BJ (cell line): Measurements from ENCODE around the gene TLNRD1. TPM values are rescaled to one million over a fixed set of nuclear protein-coding genes. Genes with fewer than 3 reads are reported as not detected.

Experiments used
- CTCF ChIA-PET: fragments of 350-600 bp; formaldehyde crosslinking; extraction: SDS; loops from one replicate; lab custom pipeline; 2021; ENCODE audit warnings: antibody characterized with exemption, inconsistent platforms; lab: Yijun Ruan, JAX
- POLR2A ChIA-PET: fragments of 300-600 bp; sonication (Branson Sonifier 250); formaldehyde crosslinking; extraction: SDS; loops from one replicate; lab custom pipeline; 2021; ENCODE audit warnings: antibody characterized with exemption; lab: Charles Lee
- DNase-seq: peaks from one replicate; pipeline ENCODE4 v3.0.0-alpha.2; 2011; ENCODE audit warnings: low read depth
- H3K27me3 ChIP-seq: 2 replicates; pipeline ENCODE4 v1.6.0; 2011; ENCODE audit warnings: low read length; ENCODE audit not compliant: control insufficient read depth, insufficient read depth
- H3K36me3 ChIP-seq: 2 replicates; pipeline ENCODE4 v1.5.1; 2011; ENCODE audit warnings: low read length; ENCODE audit not compliant: control insufficient read depth, insufficient read depth
- H3K4me3 ChIP-seq: 2 replicates; pipeline ENCODE4 v1.5.1; 2011; ENCODE audit warnings: low read depth, mild to moderate bottlenecking, control low read depth, low read length
- polyA plus RNA-seq: library from polyadenylated mRNA; depleted of rRNA; stranded (reverse); fragments of >200 nt; gene quantifications from 2 replicates; pipeline ENCODE4 v1.2.3, GENCODE V29; 2011
- TF ChIP-seq, protein P1 (sequence below): IDR thresholded peaks from 2 replicates; pipeline ENCODE4 v1.5.1; 2011; ENCODE audit warnings: low read depth, mild to moderate bottlenecking, control low read depth, inconsistent platforms, low read length, moderate library complexity; ENCODE audit not compliant: insufficient read depth

The TLNRD1 gene
- polyA plus RNA-seq, 1 experiment = 5.2 TPM

DNA sequence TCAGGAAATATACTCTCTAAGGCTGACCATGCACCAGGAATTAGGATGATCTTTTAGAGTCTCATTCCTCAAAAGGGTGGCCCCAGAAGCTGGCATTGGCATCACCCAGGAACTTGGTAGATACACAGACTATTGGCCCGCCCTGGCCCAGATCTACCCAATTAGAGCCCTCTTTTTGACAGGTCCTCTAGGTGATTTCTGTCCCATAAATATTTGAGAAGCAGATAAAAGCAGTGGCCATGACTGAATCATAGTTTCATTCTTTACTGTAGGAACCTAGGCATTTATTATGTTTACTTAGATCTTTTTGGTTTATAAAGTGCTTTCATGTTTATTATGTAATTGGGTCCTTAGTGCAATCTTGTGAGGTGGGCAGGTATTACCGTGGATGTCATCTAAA, 7.6 kb downstream of the TLNRD1 start:
- CTCF ChIA-PET = interaction anchor here (1.1 kb wide), 1 partner anchor 98 kb away, joined by 5 read pairs; no protein-coding TSS in a partner anchor

DNA sequence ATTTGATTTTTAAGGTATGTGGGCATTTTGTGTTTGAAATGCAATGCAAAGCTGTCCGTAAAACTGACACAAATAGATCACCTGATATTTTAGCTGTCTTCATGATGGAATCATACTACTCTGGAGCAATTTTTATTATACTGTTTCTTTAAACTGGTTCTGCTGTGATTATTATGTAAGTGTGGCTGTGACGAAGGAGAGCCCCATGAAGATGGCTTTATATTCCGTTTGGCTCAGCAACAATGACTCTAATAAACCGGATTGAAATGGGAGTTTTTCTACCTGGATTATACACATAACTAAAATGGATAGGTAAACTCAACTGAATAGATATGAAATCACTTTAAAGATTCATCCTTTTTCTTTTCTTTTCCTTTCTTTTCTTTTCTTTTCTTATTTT, 9.4 kb downstream of the TLNRD1 start:
- Histone ChIP-seq H3K36me3 (no peaks in the 10 kb centered on the region), H3K4me3 (no peak overlapping the region), H3K27me3 (no peaks in the 10 kb centered on the region)
- CTCF ChIA-PET = no interaction called here
- TF ChIP-seq, protein P1, sequence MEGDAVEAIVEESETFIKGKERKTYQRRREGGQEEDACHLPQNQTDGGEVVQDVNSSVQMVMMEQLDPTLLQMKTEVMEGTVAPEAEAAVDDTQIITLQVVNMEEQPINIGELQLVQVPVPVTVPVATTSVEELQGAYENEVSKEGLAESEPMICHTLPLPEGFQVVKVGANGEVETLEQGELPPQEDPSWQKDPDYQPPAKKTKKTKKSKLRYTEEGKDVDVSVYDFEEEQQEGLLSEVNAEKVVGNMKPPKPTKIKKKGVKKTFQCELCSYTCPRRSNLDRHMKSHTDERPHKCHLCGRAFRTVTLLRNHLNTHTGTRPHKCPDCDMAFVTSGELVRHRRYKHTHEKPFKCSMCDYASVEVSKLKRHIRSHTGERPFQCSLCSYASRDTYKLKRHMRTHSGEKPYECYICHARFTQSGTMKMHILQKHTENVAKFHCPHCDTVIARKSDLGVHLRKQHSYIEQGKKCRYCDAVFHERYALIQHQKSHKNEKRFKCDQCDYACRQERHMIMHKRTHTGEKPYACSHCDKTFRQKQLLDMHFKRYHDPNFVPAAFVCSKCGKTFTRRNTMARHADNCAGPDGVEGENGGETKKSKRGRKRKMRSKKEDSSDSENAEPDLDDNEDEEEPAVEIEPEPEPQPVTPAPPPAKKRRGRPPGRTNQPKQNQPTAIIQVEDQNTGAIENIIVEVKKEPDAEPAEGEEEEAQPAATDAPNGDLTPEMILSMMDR = no peak
- no peak for DNase-seq
- POLR2A ChIA-PET = no interaction called here

More for the DNA sequence above, 7.6 kb downstream of the TLNRD1 start:
- POLR2A ChIA-PET = no interaction called here
- Histone ChIP-seq H3K36me3 (no peaks in the 10 kb centered on the region), H3K4me3 (no peak overlapping the region), H3K27me3 (no peaks in the 10 kb centered on the region)
- DNase-seq = no peak
- TF ChIP-seq, protein P1 = no peak

DNA sequence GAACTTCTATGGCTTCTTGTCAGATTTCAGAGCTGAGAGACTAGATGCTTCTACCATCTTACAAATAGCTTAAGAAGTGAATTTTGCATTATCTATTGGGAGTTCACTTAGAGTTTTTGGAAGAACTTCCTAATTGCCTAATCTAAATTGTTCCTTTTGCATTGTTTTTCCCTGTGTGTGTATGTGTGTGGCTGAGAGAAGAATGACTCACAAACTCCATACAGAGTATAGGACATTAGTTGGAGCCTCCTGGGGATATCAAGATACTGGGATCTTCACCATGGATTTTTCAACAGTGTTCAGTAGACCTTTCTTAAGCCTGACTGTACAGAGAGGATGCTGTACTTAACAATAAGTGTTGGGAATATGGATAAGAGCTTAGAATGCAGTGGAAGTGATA, 10.9 kb downstream of the TLNRD1 start:
- CTCF ChIA-PET = no interaction called here

GRCh38 chr15:81012588-81012987, 11.9 kb downstream of the TLNRD1 start:
- TF ChIP-seq, protein P1 = no peak
- no peak for DNase-seq
- Histone ChIP-seq H3K27me3 (no peaks in the 10 kb centered on the region), H3K36me3 (no peaks in the 10 kb centered on the region), H3K4me3 (no peak overlapping the region)
- CTCF ChIA-PET = interaction anchor here (1.3 kb wide), 1 partner anchor 10 kb away, joined by 3 read pairs; no protein-coding TSS in a partner anchor
- POLR2A ChIA-PET = no interaction called here

More for the DNA sequence above, 10.9 kb downstream of the TLNRD1 start:
- Histone ChIP-seq H3K27me3 (no peaks in the 10 kb centered on the region), H3K36me3 (no peaks in the 10 kb centered on the region), H3K4me3 (no peak overlapping the region)
- POLR2A ChIA-PET = no interaction called here
- TF ChIP-seq, protein P1 = no peak
- DNase-seq = no peak

DNA sequence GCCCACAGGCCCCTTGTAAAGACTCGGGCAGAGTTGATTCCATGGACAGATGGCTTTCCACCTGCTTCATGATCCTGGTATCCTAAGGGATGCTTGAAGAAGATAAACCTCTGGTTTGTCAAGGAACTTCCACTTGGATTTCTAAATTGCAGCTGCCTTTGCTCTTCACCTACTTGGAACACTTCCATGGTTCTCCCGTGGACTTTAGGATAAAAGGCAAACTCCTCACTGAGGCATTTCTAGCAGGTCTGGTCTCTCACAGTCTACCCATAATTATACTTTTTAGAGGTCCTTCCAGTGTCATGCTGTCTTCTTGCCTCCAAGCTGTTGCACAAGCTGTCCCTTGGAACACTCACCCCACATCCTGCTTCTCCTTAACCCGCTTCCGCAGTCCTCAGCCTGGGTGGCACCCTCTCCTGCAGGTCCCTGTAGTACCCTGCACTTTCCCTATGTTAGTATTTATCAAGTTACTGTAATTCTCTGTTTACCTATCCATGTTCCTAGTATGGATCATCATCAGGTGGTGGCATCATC, 12.7 kb downstream of the TLNRD1 start:
- Histone ChIP-seq H3K36me3 (no peaks in the 10 kb centered on the region), H3K4me3 (no peak overlapping the region), H3K27me3 (no peaks in the 10 kb centered on the region)
- TF ChIP-seq, protein P1 = no peak
- ChIA-PET POLR2A (no interaction called here), CTCF (interaction anchor here (1.3 kb wide), 1 partner anchor 11 kb away, joined by 3 read pairs; no protein-coding TSS in a partner anchor)
- DNase-seq = no peak
